Measurements from ENCODE around the gene SPATA31C1.

GRCh38 chr9:87882627-87883026 lies 35.1 kb upstream of the SPATA31C1 start, which contains the start of gene SPATA31E1:
- no peak for TF ChIP-seq POLR2A (IDR thresholded peaks at IDR 0.05)
- TF ChIP-seq, protein P1, sequence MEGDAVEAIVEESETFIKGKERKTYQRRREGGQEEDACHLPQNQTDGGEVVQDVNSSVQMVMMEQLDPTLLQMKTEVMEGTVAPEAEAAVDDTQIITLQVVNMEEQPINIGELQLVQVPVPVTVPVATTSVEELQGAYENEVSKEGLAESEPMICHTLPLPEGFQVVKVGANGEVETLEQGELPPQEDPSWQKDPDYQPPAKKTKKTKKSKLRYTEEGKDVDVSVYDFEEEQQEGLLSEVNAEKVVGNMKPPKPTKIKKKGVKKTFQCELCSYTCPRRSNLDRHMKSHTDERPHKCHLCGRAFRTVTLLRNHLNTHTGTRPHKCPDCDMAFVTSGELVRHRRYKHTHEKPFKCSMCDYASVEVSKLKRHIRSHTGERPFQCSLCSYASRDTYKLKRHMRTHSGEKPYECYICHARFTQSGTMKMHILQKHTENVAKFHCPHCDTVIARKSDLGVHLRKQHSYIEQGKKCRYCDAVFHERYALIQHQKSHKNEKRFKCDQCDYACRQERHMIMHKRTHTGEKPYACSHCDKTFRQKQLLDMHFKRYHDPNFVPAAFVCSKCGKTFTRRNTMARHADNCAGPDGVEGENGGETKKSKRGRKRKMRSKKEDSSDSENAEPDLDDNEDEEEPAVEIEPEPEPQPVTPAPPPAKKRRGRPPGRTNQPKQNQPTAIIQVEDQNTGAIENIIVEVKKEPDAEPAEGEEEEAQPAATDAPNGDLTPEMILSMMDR (IDR thresholded peaks at IDR 0.05): no peak
